Stimulated activated CD8-positive, alpha-beta memory T cell treated with anti-CD3 and anti-CD28 coated beads, Interleukin-4, amount 100 ng/mL, for 4 hours (primary cell): ENCODE data around the gene ADA.
A peak's percentile ranks its signal among the peaks of the same experiment; 100 is the strongest.
"Not testable (repeated sequence)": the region's sequence is repeated elsewhere in the genome, so short reads cannot be mapped to it uniquely, and the experiment has no call there.

Source experiments
- DNase-seq, 2 donors: peaks; one replicate each; pipeline ENCODE4 v3.0.0-alpha.2; 2020; ENCODE audit warnings: low read depth in 2 of 2, low spot score in 1 of 2

ADA gene

DNA sequence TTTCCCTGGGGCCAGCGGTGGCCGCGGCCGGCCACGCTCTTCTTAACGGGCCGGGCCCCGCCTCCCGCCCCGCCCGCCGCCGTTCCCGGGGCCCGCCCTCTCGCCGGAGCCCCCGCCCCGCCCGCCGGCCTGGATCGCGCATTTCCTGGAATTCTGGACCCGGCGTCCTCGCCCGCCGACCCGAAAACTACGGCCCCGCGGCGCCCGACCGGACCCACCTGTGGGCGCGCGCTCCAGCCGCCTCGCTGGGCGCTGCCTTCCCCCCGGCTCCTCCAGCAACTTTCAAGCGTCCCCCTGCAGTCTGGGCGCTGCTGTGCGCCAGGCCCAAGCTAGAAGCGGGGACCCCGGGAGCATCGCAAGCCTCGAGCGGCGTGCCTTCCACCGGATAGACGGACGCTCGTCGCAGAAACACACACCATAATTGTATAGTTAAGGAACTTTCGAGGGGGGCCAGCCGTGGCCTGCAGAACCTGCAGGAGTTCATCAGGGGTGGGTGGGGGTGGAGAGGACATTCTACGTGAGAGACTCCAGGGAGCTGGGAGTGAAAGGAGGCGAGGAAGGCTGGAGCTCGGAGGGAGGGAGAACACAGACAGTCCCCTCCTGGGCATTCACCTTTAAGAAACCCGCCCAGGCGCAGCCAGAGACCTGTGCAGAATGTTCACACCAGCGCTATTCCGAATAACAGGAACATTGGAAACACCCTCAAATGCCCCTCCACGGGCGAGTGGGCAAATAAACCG is at the start of gene ADA:
Gene ADA (minus strand): TSS at position 16 of the 740 bp plus-strand sequence. CDS start 92 bp downstream, outside the sequence.
- DNase-seq, result no peak

DNA sequence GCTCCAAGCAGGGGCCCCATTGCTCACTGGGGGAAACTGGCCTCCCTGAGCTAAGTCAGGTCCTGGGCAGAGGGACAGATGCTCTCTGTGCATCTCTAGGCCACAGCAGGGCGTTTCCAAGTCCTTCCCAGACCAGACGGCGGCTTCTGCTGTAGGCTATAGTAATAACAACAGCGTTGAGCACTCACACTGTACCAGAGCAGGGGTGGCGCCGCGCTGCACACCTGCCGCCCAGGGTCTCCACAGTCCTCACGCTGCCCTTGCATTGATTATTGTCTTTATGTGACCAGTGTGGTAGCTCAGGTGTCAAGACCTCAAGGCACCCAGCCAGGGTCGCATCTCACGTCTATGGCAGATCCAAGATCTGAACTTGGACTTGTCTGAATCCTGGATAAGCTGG is 48.8 kb upstream of the ADA start:
- no peak for DNase-seq

DNA sequence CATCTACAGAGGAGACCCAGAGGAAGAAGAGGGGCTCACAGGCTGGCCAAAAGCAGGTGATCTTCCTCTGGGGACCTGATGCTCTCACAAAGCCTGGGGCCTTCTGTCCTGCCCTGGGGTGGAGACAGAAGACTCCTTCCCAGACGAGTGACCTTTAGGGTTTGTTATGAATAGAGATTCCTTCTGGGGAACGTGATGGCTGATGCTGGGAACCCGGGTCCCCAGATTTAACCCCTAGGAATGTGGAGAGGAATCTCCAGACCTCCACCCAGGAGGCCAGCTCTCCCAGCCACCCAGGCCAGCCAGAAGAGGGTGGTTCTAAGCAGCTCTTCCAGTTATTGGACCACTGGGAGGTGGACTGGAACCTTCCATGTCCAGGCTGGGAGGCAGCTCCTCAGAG is 46.9 kb upstream of the ADA start:
- DNase-seq, result no peak

DNA sequence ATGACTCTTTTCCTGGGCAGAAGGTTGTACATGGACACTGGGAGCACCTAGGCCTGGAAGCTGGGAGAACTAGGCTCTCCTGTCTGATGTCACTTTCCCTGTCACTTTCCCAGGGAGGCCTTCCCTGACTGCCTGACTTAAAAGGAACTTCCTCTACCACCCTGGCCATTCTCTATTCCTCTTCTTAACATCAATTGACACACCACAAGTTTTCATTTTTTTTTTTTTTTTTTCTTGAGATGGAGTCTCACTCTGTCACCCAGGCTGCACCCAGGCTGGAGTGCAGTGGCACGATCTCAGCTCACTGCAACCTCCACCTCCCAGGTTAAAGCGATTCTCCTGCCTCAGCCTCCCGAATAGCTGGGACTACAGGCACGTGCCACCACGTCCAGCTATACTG is 45.5 kb upstream of the ADA start:
- DNase-seq, result not testable (repeated sequence)

DNA sequence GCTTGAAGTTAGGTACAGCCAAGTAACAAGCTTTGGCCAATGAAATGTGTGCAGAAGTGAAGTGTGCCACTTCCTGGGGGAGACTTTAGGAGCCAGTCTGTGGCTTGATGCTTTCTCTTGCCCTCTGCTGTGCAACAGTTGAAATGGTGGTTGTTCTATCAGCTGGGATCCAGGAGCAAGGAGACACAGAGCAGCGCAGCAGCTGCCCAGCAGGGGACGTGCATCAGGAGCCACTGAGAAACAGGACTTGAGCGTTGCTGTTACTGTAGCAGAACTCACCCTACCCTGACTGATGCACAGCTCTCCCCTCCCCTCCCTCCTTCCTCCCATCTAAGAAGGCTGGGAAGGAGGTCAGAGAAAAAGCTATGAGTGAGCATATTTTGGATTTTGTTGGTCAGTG is 44.8 kb upstream of the ADA start:
- DNase-seq, result no peak

DNA sequence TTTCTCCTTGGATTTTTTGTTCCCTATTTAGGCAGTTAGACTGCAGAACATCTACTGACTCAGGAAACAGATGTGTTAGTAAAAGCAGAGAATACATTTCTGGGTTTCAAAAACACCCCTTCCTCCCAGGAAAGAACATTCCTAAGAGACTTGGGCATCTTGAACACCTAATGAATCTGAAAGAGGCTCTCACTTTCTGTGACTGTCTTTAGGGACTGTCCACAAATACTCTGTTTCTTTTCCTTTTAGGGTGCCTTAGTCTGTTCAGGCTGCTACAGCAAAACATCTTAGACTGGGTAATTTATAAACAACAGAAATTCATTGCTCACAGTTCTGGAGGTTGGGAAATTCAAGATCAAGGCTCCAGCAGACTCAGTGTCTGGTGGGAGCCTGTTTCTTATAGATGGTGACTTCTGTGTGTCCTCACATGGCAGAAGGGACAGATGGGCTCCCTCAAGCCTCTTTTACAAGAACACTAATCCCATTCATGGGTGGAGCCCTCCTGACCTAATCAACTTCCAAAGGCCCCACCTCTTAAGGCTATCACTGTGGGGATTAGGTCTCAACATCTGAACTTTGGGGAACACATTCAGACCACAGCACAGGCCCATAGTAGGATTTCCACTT is 44.3 kb upstream of the ADA start:
- no peak for DNase-seq

DNA sequence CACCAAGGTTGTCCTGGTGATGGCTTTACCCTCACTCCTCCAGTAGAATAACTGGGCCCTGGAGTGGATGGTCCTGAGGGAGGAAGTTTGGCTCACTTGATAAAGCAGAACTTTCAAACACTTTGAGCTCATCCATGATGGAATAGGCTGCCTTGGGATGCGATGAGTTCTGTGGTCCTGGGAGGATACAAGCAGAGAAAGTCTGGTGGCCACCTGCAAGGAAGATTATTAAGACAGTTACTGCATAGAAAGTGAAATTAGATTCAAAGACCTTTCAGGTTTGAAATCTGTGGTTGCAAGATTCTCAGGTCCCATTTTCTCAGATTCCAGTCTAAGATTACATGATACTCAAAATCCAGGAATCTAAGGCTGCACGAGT is 43.8 kb upstream of the ADA start:
- no peak for DNase-seq

DNA sequence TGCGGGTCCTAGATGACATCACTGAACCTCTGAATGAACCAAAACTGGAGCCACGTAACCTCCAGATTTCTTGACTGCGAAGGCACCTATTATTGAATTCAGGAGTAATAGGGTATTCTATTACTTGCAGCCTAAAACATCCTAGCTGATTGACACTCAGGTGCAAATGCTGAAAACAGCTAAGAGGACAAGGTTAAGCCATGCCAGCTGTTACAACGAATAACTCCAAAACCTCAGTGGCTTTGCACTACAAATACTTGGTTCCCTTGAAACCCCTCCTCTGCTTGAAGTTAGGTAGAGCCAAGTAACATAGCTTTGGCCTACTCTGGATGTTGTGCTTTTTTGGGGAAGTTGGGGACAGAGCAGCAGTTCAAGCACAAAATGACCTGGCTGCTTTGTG is 42.7 kb upstream of the ADA start:
- no peak for DNase-seq

DNA sequence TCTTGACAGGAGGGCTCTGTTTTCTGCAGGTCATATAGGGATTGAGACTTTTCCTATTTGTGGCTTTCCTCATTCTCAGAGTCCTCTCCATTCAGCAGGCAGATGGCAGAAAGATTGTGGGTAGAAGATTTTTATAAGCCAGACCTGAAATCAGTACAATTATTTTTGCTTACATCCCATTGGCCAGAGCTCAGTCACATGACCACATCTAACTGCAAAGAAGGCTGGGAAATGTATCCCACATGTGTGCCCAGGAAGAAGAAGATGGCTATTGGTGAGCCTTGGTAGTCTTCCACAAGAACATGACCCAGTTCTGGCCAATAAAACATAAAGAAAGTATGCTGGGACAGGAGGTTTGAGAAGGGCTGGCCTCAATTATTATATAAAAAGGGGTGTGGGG is 42.1 kb upstream of the ADA start:
- no peak for DNase-seq

DNA sequence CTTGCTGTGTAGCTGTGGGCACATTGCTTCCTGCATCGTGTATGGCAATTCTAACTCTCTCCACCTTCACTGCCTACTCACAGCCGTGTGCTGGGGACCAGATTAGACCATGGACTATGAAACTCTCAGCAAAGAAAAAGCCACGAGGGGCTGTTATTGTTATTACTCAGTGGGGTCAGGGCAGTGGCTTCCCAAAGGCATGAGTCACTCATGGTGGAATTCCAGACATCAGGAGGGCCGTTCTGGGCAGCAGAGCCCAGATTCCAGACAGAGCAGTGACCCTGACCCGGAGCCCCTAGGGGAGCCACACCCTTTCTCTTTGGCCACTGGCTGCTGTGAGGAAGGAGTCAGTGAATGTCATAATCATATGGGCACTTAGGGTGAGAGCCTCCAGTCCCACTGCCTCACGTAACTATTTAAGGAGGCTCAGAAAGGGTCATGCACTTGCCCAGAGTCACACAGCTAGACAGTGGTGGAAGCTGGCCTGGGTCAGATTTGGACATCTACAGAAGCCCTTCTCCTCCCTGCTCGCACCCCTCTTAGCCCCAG is 41.5 kb upstream of the ADA start:
- no peak for DNase-seq

DNA sequence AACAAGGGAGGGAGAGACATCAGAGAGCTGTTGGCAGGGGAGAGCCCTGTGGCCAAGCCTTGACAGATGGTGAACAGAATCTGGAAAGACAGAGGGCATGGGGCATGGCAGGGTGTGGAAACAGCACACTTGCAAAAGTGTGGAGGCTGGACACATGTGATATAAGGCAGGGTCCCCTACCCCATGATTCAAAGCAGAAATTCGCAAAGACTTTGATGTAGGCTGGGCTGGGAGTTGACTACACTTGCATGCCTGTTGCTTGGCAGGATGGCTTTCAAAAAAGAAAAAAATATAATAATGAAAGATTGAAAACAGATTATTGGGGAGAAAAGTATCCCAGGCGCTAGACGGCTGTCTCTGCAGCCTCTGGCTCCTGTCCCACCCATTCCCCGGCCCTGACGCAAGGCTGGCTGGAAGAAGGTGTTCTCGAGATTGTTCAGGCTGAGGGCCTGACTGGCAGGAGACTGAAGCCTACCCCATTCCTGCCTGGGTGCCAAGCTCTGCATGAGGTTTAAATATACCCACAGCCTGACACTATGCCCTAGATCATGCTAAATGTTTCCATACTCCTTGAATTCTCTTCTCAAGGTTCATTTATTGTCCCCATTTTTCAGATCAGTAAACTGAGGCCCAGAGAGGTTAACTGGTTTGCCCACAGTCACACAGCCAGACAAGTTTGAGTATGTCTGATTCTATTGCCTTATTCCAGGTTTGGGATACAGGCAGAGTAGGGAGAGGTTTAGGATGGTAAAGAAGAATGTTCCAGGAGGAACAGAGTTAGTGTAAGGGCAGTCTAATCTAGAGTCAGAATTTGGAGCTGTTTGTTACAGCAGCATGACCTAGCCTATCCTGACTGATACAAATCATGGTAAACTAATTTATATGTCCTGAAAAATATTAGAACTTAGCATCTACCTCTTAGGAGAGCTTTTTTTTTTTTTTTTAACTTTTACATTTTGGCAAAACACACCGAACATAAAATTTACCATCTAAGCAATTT is 40.2 kb upstream of the ADA start:
- DNase-seq, result no peak

DNA sequence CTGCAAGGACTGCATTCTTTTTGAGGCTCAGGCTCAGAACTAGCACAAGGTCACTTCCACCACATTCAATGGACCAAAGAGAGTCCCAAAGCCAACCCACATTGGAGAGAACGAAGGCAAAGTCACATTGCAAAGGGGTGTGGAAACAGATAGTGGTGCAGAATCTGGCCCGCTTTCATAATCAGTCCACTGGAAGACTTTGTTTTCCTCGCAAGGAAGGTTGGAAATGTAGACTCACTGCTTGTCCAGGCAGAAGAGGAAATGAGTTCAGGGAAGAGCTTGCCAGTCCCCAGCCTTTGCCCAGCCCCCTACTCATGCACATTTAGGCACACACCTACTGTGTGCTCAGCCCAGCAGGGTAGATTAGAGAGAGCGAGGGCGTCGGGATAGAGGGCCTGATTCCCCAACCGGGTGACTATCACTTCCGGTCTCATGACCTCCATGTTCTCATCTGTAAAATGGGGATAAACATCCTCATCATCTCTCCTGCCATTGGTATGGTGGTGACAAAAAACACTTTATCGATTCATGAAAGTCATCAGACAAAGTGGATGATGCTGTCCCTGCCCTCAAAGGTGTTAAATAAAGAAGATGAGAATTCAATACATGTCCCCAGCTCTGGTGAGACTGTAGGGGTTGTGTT is 39.4 kb upstream of the ADA start:
- DNase-seq, result no peak

DNA sequence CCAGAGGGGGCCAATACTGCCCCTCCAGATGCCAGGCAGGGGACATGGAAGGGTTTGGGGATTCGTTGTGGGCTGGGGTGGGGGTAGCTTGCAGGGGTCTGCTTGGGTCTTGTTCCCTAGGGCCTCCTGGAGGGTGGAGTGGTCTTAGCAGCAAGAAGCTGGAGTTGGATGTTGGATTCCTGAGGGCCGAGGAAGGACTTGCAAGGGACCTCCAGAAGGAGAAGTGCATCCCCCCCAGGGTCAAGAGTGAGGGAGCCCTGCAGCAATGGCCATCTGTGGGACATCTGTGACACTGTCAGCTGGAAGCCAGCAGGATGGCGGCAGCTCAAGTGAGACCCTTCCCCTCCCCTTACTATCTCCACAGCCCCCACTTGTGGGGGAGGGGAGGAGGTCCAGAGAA is 38.3 kb upstream of the ADA start:
- DNase-seq, result no peak

DNA sequence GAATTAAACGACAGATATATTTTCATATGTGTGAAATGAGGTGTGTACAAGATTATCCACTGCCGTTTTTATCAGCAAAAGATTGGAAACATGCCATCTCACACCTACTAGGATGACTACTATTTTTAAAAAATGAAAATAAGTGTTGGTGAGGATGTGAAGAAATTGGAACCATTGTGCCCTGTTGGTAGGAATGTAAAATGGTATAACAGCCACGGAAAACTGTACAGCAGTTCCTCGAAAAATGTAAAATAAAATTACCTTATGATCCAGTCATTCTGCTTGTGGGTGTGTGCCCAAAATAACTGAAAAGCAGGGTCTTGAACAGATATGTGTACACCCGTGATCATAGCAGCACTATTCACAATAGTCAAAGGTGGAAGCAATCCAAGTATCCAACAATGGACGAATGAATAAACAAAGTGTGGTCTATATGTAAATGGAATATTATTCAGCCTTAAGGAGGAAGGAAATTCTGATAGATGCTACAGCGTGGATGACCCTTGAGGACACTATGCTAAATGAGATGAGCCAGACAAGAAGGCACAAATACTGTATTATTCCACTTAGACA is 36.6 kb upstream of the ADA start:
- DNase-seq, result no peak

DNA sequence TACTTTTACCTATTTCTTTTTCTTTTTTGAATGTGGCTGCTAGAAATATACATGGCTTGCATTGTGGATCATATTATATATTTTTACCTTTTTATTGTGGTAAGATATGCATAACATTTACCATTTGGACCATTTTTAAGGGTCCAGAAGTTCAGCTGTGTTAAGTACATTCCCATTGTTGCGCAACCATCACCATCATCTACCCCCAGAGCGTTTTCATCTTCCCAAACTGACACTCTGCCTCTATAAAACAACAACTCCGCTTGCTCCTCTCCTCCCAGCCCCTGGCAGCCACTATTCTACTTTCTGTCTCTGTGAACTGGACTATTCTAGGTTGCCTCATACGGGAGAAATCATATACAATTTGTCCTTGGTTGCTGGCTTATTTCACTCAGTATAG is 35.4 kb upstream of the ADA start:
- DNase-seq, result no peak

DNA sequence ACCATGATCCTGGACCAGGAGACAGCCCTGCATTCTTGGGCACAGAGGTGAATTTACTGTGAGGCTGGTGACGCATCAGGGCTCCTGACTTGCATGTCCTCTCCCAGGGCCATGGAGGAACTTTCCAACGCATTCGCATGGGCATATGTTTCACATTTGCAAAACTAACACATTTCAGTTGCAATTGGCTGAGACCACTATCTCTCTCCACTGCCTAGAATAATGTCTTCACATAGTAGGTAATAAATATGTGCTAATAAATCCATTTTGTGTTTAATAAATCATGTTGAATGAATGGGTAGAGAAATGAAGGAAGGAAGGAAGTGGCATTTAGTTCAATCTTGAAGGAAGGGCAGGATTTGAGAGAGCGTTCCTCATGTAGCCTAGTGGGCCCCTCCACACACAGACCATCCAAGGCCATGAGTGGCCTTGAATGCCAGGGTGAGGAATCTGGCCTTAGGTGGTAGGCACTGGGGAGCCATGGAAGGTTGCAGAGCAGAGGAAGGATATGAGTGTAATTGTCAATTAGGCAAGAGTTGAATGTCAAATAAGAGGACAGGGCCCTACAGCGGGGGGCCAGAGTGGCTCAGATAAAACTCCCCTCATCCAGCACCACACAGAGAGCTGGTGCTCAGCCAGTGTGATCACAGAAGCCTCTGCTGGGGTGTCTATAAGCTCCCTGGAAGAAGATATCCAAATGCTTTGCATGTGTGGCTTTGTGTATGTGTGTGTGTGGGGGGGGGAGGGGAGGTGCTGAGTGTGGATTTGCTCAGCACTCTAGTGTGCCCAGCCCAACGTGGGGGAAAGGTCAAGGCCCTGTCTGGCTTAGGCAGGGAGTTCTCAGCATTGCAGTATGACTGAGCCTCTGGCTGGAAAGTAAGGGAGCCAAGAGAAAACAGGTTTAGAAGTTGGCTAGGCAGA is 32.8 kb upstream of the ADA start:
- no peak for DNase-seq

DNA sequence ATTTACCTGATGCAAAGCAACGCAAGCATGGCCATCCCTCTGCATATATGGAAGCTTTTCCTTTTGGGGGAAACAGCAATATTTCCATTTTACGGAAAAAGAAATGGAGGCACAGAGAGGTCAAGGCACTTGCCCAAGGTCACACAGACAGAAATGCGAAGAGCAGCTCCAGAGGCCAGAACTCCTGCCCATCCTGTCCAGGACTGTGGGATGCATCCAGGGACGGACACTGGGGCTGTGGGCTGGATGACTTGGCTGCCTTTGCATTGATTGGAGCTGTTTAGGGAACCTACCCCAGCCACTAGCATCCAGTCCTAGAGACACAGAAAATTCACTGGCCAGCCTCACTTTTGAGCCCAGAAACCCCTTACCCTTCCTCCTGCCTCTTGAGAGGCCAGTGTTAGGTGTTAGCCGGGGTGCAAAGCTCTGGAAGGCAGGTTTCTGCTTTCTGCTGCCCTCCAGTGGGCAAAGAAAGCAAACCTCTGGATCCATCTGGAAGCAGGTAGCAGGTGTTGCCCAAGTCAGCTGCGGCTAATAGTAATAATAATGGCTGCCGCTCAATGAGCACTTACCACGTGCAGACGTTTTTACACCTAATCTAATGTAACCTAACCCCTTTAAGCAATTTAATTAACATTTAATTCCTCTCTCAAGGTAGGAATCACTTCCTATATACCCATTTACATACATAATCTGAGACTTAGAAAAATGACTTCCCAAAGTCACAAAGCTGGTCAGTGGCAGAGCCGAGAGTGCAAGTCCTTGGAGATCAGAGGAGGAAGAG is 32.0 kb upstream of the ADA start:
- peak; percentile 13 to 17 for DNase-seq

DNA sequence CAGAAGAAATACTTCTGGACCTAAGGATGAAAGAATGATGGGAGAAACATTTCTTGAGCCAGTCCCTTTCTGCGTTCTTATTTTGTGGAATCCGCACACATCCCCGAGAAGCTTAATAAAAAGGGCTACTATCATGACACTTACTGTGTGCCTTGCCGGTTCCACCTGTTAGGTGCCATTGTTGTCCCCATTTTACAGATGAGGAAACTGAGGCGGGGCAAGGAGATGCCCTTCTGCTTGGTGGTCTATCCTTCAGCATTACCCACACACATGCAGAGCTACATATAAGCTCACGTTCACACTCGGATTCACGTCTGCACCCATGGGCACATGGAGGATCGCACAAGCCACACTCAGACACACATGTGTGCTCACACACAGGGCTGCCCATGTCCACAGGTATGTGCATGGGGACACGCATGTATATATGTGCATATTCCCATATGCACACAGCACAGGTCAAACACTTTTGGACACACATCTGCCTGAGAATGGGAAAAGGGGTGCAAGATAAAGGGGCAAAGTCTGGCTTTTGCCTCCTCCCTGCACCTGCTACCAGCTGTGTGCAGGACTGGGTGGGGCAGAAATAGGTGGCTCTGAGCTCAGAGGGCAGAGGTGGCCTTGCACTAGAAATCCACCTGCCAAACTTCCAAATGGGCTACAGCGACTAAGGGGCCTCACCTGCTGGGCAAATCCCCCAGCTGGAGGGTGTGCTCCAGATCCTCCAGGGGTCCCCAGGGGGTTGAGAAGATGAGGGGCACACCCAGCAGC is 30.5 kb upstream of the ADA start:
- no peak for DNase-seq
